Lung (tissue), 12 donors: Measurements from ENCODE around the gene IL1RAP. TPM values are rescaled to one million over a fixed set of nuclear protein-coding genes. Genes with fewer than 3 reads are reported as not detected.

ENCODE experiments used
- ATAC-seq: fragments of 200-7000 bp; cut with Tn5 transposase; one replicate; pipeline ENCODE4 v1.9.1; 2020; ENCODE audit warnings: moderate number of reproducible peaks; ENCODE audit not compliant: insufficient read depth, low FRiP score
- DNase-seq, 3 donors: peaks; one replicate each; pipeline ENCODE4 v3.0.0-alpha.2; 2013 to 2017
- H3K27ac ChIP-seq, 2 donors: one replicate each; pipeline ENCODE4 v1.5.1; 2013; ENCODE audit warnings: mild to moderate bottlenecking in 2 of 2, moderate library complexity in 2 of 2, control low read depth in 1 of 2, inconsistent platforms in 1 of 2, low read depth in 1 of 2, low read length in 1 of 2
- H3K27me3 ChIP-seq, 3 donors: one replicate each; pipeline ENCODE4 v1.5.1; 2013; ENCODE audit warnings: low read length in 2 of 3; ENCODE audit not compliant: control insufficient read depth in 3 of 3, insufficient read depth in 3 of 3
- H3K36me3 ChIP-seq, 4 donors: one replicate each; pipeline ENCODE4 v1.5.1; 2013; ENCODE audit warnings: low read length in 4 of 4, mild to moderate bottlenecking in 1 of 4, moderate library complexity in 1 of 4; ENCODE audit not compliant: control insufficient read depth in 4 of 4, insufficient read depth in 4 of 4
- H3K4me1 ChIP-seq, 5 donors: one replicate each; pipeline ENCODE4 v1.5.1; 2013; ENCODE audit warnings: low read length in 5 of 5, mild to moderate bottlenecking in 2 of 5, moderate library complexity in 1 of 5; ENCODE audit not compliant: control insufficient read depth in 5 of 5, insufficient read depth in 5 of 5
- H3K4me3 ChIP-seq: one replicate; pipeline ENCODE4 v1.5.1; 2013; ENCODE audit warnings: mild to moderate bottlenecking, control low read depth, moderate library complexity
- H3K9ac ChIP-seq, 2 donors: one replicate each; pipeline ENCODE4 v1.5.1; 2013; ENCODE audit warnings: low read length in 2 of 2, control low read depth in 1 of 2; ENCODE audit not compliant: insufficient read depth in 1 of 2
- H3K9me3 ChIP-seq, 4 donors: one replicate each; pipeline ENCODE4 v1.5.1; 2013; ENCODE audit warnings: low read length in 3 of 4, mild to moderate bottlenecking in 1 of 4, moderate library complexity in 1 of 4; ENCODE audit not compliant: control insufficient read depth in 4 of 4, insufficient read depth in 3 of 4
- WGBS, 2 donors: extraction: QIAGEN DNeasy Blood & Tissue Kit; methylation state at CpG; one replicate each; pipeline ENCODE4 v1.1.7; 2013; 5-methylcytosine and 5-hydroxymethylcytosine counted together
- polyA plus RNA-seq, 2 donors: library from polyadenylated mRNA; stranded (reverse); fragments of 200-250 nt; gene quantifications; one replicate each; pipeline ENCODE4 v1.2.1, GENCODE V29; 2013
- total RNA-seq, 2 donors: library from RNA; depleted of rRNA in 1 of 2; stranded (reverse); fragments of >200 nt in 1 of 2; gene quantifications; one replicate each; pipeline ENCODE4 v1.2.1, GENCODE V29; 2014 to 2021
- TF ChIP-seq, protein P1 (sequence below): IDR thresholded peaks from 2 replicates; pipeline ENCODE4 v1.5.1; 2012; ENCODE audit warnings: mild to moderate bottlenecking; ENCODE audit errors: control extremely low read depth, extremely low read depth
- donor health status: control.
- donor health status: control.
- donor health status: Bipolar disorder and iron deficiency.
- donor health status: healthy.
- donor health status: DM: yes; HTN: yes; CAD: no.

The IL1RAP gene
- total and polyA plus RNA-seq, 4 donors, result 3.2 to 34.2 (median 26.8) TPM

DNA sequence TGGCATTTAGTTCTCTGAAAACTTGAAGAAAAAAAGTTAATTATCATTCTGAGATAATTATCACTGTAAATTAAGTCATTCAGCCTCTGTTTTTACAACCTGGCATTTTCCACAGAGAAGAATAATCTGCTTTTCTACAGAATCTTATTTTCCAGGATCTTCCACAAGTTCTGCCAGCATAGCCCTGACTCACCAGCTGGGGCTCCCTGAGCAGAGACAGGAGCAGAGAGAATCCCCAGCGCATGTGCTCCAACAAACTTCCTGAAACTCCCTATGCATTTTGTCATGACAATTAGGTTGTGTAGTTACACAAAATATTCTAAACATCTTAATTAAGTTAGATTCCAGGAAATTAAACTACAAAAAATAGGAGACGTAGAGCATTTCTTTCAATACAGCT is 32.1 kb upstream of the IL1RAP start:
- TF ChIP-seq, protein P1, sequence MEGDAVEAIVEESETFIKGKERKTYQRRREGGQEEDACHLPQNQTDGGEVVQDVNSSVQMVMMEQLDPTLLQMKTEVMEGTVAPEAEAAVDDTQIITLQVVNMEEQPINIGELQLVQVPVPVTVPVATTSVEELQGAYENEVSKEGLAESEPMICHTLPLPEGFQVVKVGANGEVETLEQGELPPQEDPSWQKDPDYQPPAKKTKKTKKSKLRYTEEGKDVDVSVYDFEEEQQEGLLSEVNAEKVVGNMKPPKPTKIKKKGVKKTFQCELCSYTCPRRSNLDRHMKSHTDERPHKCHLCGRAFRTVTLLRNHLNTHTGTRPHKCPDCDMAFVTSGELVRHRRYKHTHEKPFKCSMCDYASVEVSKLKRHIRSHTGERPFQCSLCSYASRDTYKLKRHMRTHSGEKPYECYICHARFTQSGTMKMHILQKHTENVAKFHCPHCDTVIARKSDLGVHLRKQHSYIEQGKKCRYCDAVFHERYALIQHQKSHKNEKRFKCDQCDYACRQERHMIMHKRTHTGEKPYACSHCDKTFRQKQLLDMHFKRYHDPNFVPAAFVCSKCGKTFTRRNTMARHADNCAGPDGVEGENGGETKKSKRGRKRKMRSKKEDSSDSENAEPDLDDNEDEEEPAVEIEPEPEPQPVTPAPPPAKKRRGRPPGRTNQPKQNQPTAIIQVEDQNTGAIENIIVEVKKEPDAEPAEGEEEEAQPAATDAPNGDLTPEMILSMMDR, result no peak
- no peaks in the 10 kb centered on the region for H3K4me1 ChIP-seq
- DNase-seq, result no peak
- H3K27ac ChIP-seq, result no peak overlapping the region
- no peak overlapping the region for H3K4me3 ChIP-seq
- H3K9me3 ChIP-seq, result no peaks in the 10 kb centered on the region
- H3K36me3 ChIP-seq, result no peaks in the 10 kb centered on the region
- 90 to 91% methylated on average over 2 of the region's 2 CpGs for WGBS, 2 donors
- H3K9ac ChIP-seq, result no peak overlapping the region
- H3K27me3 ChIP-seq, result no peaks in the 10 kb centered on the region
- no peak for ATAC-seq

DNA sequence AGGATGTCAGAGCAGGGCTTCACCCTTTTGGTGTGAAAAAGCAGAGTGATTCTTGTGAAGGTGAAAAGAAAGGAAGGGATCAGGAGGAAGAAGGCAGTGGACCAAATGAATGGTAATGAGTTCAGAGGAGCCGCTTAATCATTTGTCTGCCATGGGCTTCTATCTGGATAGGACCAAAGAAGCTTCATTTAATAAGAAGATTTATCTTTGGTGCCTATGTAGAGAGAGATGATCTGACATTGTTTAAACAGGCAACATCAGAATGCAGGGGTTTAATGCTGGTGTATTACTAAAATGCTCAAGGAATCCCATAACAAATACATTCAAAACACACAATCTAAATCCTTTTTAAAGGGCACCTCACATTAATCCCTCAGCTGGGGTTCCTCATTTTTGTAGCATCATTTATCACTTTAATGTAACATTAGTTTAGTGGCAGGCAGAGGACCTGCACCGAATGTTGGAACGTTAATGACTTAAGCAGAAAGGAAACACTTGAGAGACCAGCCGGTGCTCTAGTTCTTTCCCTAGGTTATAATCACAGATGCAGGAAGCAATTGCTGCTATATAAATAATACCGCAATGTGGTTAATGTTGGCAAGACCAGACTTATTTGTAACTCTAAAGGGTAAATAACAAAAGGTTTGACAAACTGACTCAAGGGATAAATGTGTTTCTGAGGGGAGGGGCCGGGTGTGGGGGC is 27.9 kb upstream of the IL1RAP start:
- TF ChIP-seq, protein P1, result no peak
- peak in 1 of 3 donors; percentile 33 for DNase-seq
- Histone ChIP-seq H3K27me3 (no peaks in the 10 kb centered on the region), H3K36me3 (no peaks in the 10 kb centered on the region), H3K9ac (no peak overlapping the region), H3K27ac (no peak overlapping the region), H3K4me3 (no peak overlapping the region), H3K9me3 (no peaks in the 10 kb centered on the region), H3K4me1 (peaks cover 0 to 11% (median 0%) of the 10 kb centered on the region in 5 donors)
- ATAC-seq, result no peak
- 17 to 18% methylated on average over 6 of the region's 6 CpGs for WGBS, 2 donors

DNA sequence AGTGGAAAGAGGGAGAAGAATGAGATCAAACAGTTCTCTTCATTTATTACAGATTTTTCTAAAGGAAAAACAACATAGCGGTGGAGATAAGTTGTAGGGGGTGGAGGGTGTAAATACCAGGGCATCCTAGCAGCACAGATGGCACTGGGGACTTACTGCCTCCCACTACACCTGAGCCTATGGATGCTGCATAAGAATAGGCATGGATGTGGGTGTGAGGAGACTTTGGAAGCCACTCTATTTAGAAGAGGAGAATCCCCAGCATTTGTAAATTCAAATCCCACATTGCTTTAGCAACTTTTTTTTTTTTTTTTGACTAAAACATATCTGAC is 27.4 kb upstream of the IL1RAP start:
- 6 to 7% methylated on average over 1 of the region's 1 CpG for WGBS, 2 donors
- H3K27ac ChIP-seq, result no peak overlapping the region
- ATAC-seq (no peak), DNase-seq (no peak)
- H3K27me3 ChIP-seq, result no peaks in the 10 kb centered on the region
- H3K4me1 ChIP-seq, result peaks cover 0 to 11% (median 0%) of the 10 kb centered on the region in 5 donors
- H3K9ac ChIP-seq, result no peak overlapping the region
- H3K9me3 ChIP-seq, result no peaks in the 10 kb centered on the region
- no peak overlapping the region for H3K4me3 ChIP-seq
- no peaks in the 10 kb centered on the region for H3K36me3 ChIP-seq
- TF ChIP-seq, protein P1, result no peak
